ENCODE results near the gene CDH4. TPM values are rescaled to one million over a fixed set of nuclear protein-coding genes. Genes with fewer than 3 reads are reported as not detected.

The CDH4 gene
- total RNA-seq, 1 experiment from 2014 or later = not detected

GRCh38 chr20:61442075-61442670 is 190.1 kb downstream of the CDH4 start:
- Histone ChIP-seq H3K27me3 (ENCODE audit: control insufficient read depth, insufficient read depth, low read length) (no peaks in the 10 kb centered on the region), H3K4me1 (ENCODE audit: control insufficient read depth, insufficient read depth, low read length) (no peaks in the 10 kb centered on the region), H3K9me3 (ENCODE audit: control insufficient read depth, insufficient read depth, low read depth, low read length) (no peaks in the 10 kb centered on the region), H3K27ac (ENCODE audit: low read length) (no peak overlapping the region), H3K4me3 (ENCODE audit: low read depth in 2 of 2, low read length in 2 of 2) (no peak overlapping the region), H3K36me3 (ENCODE audit: control insufficient read depth, insufficient read depth, low read length) (no peaks in the 10 kb centered on the region)
- POLR2A ChIA-PET = no interaction called here
- intact Hi-C loops (cut with micrococcal nuclease; ENCODE audit: unreplicated experiment) = no loop called here
- no TSS peak for BruUV-seq (replicated peaks)
- ATAC-seq (no peak), DNase-seq (ENCODE audit: low read depth, low spot score) (no peak)
- TF ChIP-seq SIN3A (IDR thresholded peaks at IDR 0.05; ENCODE audit: borderline replicate concordance, insufficient read depth, low read depth, low read length) (no peak), TCF7L2 (IDR thresholded peaks at IDR 0.05; ENCODE audit: low read depth, low read length) (no peak), POLR2AphosphoS5 (IDR thresholded peaks at IDR 0.05; ENCODE audit: low read depth, low read length) (no peak), CTCF (IDR thresholded peaks at IDR 0.05) (no peak), REST (IDR thresholded peaks at IDR 0.05; ENCODE audit: insufficient read depth in 1 of 2, low read depth in 2 of 2, low read length in 1 of 2) (no peak)
- in situ Hi-C loops (cut with HindIII; ENCODE audit: low pct_unique_long_range_greater_than_20kb, low sequenced_read_pairs) = no loop called here
- CTCF ChIA-PET = no interaction called here

GRCh38 chr20:61442718-61443117 is 190.7 kb downstream of the CDH4 start:
- BruUV-seq (replicated peaks) = no TSS peak
- TF ChIP-seq CTCF (IDR thresholded peaks at IDR 0.05) (no peak), REST (IDR thresholded peaks at IDR 0.05; ENCODE audit: insufficient read depth in 1 of 2, low read depth in 2 of 2, low read length in 1 of 2) (no peak), POLR2AphosphoS5 (IDR thresholded peaks at IDR 0.05; ENCODE audit: low read depth, low read length) (no peak), TCF7L2 (IDR thresholded peaks at IDR 0.05; ENCODE audit: low read depth, low read length) (no peak), SIN3A (IDR thresholded peaks at IDR 0.05; ENCODE audit: borderline replicate concordance, insufficient read depth, low read depth, low read length) (no peak)
- no peaks in the 10 kb centered on the region for H3K9me3 ChIP-seq (ENCODE audit: control insufficient read depth, insufficient read depth, low read depth, low read length)
- no peak overlapping the region for H3K27ac ChIP-seq (ENCODE audit: low read length)
- in situ Hi-C loops (cut with HindIII; ENCODE audit: low pct_unique_long_range_greater_than_20kb, low sequenced_read_pairs) = no loop called here
- H3K4me3 ChIP-seq (ENCODE audit: low read depth in 2 of 2, low read length in 2 of 2) = no peak overlapping the region
- ChIA-PET CTCF (no interaction called here), POLR2A (no interaction called here)
- no peaks in the 10 kb centered on the region for H3K27me3 ChIP-seq (ENCODE audit: control insufficient read depth, insufficient read depth, low read length)
- intact Hi-C loops (cut with micrococcal nuclease; ENCODE audit: unreplicated experiment) = no loop called here
- H3K4me1 ChIP-seq (ENCODE audit: control insufficient read depth, insufficient read depth, low read length) = no peaks in the 10 kb centered on the region
- DNase-seq (ENCODE audit: low read depth, low spot score) (no peak), ATAC-seq (no peak)
- no peaks in the 10 kb centered on the region for H3K36me3 ChIP-seq (ENCODE audit: control insufficient read depth, insufficient read depth, low read length)
